ENCODE data around the gene GALNT2.

DNA sequence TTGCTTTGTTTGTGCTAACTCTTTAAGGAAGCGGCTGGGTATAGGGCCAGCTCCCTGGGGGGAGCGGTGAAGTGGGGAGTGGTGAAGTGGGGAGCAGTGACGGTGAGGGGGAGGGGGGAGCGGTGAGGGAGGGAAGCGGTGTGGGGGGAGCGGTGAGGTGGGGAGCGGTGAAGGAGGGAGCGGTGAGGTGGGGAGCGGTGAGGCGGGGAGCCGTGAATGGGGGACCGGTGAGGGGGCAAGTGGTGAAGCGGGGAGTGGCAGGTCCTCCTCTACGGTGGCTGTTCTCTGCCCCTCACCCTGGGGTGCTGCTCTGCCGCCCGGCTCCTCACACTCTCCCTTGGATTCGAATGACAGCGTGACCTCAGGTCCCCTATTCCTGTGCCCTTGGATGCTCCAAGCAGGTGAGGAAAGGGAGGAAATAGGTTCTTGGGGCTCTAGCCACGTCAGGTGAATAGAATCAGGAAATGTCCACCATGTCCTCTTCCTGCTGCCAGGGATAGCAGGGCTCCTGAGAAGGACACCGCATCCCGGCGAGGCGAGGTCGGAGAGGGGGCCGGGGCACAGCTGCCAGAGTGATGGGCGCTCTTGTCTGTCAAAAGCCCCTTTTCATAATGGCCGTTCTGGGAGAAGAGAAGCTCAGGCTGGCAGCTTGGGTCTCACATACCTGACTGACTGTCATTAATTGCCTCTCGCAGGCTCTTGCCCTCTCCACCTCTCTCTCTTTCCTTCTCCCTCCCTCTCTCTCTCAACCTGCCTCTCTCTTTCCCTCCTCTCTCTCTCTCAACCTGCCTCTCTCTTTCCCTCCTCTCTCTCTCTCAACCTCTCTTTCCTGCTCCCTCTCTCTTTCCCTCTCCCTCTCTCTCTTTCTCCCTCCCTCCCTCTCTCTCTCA lies 224.9 kb downstream of the GALNT2 start:
- TF ChIP-seq, protein P1, sequence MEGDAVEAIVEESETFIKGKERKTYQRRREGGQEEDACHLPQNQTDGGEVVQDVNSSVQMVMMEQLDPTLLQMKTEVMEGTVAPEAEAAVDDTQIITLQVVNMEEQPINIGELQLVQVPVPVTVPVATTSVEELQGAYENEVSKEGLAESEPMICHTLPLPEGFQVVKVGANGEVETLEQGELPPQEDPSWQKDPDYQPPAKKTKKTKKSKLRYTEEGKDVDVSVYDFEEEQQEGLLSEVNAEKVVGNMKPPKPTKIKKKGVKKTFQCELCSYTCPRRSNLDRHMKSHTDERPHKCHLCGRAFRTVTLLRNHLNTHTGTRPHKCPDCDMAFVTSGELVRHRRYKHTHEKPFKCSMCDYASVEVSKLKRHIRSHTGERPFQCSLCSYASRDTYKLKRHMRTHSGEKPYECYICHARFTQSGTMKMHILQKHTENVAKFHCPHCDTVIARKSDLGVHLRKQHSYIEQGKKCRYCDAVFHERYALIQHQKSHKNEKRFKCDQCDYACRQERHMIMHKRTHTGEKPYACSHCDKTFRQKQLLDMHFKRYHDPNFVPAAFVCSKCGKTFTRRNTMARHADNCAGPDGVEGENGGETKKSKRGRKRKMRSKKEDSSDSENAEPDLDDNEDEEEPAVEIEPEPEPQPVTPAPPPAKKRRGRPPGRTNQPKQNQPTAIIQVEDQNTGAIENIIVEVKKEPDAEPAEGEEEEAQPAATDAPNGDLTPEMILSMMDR (conservative IDR thresholded peaks at IDR 0.05; ENCODE audit: low read depth, low read length) = no peak
- TF ChIP-seq, protein P2, sequence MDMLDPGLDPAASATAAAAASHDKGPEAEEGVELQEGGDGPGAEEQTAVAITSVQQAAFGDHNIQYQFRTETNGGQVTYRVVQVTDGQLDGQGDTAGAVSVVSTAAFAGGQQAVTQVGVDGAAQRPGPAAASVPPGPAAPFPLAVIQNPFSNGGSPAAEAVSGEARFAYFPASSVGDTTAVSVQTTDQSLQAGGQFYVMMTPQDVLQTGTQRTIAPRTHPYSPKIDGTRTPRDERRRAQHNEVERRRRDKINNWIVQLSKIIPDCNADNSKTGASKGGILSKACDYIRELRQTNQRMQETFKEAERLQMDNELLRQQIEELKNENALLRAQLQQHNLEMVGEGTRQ (IDR thresholded peaks at IDR 0.05; ENCODE audit: low read depth, low read length) = no peak

Measured in IMR-90 (cell line).